ENCODE measurements around the gene FDX1.

FDX1 gene

GRCh38 chr11:110431674-110432073 is 1.9 kb downstream of the FDX1 start:
- no peak for DNase-seq

DNA sequence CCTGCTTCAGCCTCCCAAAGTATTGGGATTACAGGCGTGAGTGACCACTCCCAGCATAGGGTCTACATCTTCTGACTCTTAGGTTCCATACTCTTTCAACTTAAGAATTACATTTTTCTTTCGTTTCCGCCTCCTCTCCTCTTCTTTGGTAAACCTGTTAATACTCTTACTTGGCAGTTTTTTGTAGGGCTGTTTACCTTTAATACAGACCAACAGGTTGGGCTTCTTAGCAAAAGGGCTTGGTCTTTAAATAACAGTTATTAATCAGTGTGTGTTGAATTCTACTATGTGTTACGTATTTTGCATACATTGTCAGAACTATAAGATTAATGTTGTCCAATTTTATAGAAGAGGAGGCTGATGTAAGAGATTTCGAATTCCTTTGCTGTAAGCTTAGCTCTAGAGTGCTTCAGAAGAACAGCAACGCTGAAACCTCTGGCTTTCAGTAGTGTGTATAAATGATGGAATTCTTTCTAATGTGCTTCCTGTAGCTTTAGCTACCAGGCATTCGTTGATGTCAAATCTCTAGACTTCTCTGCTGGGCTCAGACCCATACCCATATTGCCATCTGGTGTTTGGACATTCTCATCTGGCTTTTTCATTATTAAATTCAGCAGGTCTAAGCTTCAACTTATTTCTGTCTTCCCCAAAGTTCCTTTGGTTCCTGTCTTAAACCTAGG is 3.1 kb downstream of the FDX1 start:
- no peak for DNase-seq

DNA sequence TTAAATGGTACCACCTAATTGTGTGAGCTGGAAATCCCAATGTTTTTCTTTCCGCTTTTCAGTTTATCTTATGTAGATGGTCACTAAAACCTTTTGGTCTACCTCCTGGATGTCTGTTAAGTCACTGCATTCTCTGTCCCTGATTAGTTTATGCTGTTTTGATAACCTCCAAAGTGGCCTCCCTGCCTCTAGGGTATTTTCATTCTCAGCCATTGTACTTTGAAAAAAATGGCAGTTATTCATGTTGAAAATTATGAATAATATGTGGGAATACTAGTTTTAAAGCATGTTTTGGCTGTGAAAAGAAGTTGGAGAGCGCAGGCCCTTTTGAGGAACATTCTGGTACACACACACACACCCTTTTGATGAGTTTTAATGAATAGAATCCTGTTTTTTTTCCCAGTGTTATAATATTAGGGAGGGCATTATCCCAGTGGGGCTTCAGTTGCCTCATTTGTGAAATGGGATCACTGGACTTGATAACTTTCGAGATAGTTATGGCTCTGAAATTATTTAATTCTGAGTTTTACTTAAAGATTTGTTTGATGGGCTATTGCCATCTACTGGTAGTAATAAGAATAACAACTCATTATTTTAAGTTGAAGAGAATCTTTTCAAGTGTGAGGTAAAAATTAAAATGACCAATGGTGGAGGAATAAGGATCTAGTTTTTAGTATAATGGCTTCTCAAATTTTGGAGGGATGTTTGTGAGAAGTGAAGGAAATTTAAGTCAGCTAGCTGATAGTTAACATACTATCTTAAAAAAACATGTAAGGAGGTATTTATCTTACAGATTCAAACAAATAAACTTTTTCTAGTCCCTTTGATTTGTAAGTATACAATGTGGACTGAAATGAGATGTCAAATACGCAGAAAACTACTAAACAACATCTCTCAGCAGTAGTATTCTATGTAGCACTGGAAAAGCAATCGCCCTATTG is 3.9 kb downstream of the FDX1 start:
- DNase-seq = peak in 1 of 2 donors; percentile 29

DNA sequence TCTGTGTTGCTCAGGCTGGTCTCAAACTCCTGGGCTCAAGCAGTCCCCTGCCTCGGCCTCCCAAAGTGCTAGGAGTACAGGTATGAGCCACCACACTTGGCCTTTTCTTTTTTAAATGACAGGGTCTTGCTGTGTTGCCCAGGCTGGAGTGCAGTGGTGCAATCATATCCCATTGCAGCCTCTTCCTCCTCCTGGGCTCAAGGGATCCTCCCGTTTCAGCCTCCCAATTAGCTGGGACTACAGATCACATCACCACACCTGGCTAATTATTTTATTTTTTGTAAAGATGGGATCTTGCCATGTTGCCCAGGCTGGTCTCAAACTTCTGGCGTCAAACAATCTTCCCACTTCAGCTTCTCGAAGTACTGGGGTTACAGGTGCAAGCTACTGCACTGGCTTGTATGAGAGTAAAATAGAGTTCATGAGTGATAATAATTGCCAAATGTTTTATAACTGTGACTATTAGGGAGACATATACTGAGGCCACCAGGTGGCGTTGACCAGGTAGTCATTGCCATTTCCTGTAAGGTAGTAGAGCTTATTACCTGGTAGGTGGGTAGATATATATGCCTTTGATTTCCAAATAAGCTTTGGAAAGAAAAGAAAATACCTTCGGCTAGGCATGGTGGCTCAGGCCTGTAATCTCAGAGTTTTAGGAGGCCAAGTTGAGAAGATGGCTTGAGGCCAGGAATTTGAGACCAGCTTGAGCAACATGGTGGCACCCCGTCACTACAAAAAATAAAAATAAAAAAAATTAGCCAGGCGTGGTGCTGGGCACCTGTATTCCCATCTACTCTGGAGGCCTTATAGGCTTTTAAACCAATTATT is 5.4 kb downstream of the FDX1 start:
- peak in 1 of 2 donors; percentile 42 for DNase-seq

- DNase-seq = no peak
Measured at GRCh38 chr11:110435780-110436717, 6.3 kb downstream of the FDX1 start.

DNA sequence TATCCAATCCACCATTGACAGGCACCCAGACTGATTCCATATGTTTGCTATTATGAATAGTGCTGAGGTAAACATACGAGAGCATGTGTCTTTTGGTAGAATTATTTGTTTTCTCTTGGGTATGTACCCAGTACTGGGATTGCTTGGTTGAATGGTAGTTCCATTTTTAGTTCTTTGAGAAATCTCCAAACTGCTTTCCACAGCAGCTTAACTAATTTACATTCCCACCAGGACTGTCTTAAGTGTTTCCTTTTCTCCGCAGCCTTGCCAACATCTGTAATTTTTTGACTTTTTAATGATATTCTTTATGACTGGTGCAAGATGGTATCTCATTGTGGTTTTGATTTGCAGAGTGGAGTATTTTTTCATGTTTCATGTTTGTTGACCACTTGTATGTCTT is 8.3 kb downstream of the FDX1 start:
- no peak for DNase-seq

- no peak for DNase-seq
Measured at GRCh38 chr11:110445437-110445836, 15.7 kb downstream of the FDX1 start.

DNA sequence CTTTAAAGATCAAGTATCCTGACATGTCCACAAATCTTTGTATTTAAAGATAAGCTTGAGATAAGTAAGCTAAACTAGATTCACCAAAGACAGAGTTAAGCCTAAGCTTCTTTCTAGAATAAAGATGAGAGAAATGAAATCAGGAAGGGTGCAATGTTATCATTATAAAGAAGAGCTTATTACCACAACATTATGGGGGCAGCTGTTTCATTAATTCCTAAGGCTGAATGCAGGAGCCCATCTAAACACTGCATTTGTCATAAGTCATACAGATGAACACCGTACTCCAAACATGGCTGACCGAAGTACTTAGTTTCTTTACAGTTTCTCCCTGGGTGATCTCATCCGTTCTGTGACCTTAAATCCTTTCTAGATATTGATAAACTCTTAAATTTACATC is 16.3 kb downstream of the FDX1 start:
- DNase-seq = no peak

DNA sequence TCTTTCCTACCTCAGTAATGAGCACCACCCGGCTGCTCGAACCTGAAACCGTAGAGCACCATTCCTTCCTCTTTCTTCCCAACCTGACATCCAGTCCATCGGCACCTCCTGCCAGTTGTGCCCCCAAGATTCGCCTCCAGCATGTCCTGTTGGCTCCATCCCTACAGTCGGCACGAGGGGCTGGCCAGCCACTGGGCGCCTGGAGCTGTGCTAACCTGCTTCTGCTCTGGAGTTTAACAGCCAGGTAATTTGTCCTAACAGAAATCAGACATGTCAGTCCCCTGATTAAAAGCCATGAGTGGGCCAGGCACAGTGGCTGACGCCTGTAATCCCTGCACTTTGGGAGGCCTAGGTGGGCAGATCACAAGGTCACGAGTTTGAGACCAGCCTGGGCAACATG is 16.8 kb downstream of the FDX1 start:
- no peak for DNase-seq

GRCh38 chr11:110447343-110447742 is 17.6 kb downstream of the FDX1 start:
- no peak for DNase-seq

DNA sequence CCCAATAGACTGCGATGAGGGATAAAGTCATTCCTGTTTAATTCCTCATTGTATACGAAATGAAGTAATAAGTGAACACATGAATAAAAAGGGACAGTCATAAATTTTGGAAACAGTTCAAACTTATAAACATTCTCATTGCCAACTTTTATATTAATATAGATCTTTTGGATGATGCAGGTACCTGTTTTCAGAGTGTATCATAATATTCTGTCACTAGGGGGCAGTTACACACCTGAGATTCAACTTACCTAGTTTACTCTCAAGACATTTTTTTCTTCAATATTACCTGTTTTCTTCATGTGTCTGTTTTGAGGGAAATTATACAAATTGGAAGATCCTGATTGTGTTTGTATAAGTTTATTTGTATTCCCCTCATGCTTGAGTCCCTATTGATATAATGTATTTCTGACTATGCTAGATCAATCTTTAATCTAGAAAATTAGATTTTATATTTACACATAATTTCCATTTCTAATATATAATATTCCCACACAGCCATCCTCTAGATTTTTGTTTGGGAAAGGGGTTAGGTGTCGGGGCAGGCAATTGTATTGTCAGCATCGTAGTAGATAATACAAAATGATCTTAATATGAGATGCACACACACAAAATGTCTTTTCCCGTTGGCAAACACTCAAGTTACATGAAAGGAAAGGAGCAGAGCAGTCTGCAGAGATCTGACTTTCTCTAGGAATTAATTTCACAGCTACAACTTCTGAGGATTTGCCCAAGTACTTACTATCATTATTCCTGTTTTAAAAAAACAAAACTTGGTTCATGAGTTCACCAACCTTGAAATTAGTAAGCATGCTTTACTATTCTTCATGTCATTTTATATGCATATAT is 18.4 kb downstream of the FDX1 start:
- no peak for DNase-seq

GRCh38 chr11:110450246-110450645 is 20.5 kb downstream of the FDX1 start:
- DNase-seq = no peak

- DNase-seq = no peak
Measured at GRCh38 chr11:110452720-110453119, 23.0 kb downstream of the FDX1 start.

DNA sequence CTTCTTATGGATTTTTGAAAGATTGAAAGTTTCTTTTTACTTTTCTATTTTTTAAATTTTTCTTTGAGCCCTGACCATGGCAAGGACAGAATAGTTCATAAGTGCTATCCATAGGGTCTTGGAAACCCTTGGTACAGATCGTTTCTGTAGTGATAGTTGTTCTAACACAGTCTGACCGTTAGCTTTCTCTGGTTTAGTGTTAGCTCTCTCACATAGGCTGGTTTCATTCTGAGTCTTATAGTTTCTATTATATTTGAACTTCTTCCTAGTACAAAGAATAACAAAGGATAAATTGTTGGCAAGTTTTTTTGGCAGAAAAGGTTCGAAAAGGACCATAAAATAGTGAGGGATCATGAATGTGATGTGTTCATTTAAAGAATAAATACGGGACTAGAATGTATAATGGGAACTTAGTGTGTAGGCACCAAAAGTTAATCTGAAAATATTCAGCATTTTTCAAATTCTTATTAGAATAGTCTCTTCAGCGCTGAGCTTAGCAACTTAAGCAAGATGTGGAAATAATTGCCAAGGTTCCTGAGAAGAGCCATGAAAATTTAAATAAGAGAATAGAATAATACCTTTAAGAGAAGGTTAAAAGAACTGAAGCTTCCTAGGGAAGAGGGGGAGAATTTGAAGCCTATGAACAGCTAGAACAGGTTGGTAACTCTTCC is 24.1 kb downstream of the FDX1 start:
- DNase-seq = no peak

DNA sequence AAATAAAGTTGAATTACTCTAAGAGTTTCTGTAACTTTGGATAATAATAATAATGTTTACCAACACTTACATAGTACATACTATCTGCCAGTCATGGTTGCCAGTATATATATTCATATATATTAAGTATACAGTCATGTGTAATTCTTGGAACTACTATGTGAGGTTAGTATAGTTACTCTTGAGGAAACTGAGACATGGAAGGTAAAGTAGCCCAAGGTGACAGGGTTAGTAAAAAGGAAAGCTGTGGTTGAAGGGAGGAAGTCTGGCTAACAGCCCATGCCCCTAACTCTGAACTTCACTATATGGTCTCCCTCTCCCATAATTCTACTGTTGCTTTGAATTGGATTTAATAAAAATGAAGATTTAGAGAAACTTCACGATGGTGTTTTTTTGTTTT is 24.9 kb downstream of the FDX1 start:
- no peak for DNase-seq

- DNase-seq = no peak
Measured at GRCh38 chr11:110455718-110456117, 26.0 kb downstream of the FDX1 start.

DNA sequence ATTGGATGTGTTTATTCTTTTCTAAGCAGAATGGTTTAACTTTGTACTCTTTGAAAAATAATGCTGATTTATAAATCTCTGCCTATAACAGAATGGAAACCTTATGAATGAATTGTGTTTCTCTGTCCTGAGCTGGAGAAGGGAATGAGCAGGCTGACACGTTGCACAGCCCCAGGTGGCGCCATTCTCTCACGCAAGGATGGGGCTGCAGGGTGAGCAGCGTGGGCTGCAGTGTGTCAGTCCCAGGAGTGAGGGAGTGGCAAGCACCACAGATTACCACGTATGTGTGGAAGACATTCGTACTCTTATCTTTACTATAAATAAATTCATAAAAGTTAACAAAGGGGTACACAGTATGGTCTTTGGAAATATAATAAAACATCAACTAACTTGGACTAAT is 33.4 kb downstream of the FDX1 start:
- DNase-seq = peak; percentile 27 to 32

- DNase-seq = no peak
Measured at GRCh38 chr11:110465231-110465630, 35.5 kb downstream of the FDX1 start.

- DNase-seq = no peak
Measured at GRCh38 chr11:110467556-110467955, 37.8 kb downstream of the FDX1 start.

DNA sequence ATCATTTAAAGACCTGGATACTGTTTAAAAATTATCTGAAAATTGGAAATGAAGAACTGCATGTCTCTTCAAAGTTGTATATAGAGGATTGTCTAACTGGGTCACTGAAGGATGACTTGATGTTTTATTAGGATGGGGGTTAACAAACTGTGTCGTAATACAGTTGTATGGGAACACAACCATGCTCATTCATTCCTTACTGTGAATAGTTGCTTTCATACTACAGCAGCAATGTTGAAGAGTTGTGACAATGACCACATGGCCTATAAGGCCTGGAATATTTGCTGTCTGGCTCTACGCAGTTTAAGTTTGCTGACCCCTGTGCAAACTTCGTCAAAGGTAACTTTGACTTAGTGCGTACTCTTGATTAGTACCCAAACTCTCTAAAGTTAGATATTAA is 38.4 kb downstream of the FDX1 start:
- DNase-seq = no peak

DNA sequence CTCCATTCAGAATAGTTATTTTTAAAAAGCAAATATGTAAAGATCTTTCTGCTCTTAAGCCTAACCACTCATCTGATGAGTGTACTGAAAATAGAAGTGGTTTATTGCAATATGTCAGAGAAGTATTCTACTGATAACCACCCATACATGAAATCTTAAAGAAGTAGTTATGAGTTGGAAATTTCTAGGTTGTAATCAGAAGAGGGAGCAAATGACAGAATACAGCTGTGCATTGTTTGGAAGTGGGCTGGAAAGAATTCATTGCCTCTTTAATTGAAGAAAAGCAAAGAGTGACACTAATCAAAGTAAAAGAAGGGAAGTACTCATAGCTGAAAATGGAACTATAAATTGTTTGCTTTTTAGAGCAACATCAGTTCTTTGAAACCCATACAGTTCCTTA is 39.4 kb downstream of the FDX1 start:
- DNase-seq = no peak

Measured in CD4-positive, alpha-beta T cell treated with Interleukin-1 beta for 1 hour (primary cell).